CD14-positive monocyte (primary cell): Measurements from ENCODE around the gene FGF14. TPM values are rescaled to one million over a fixed set of nuclear protein-coding genes. Genes with fewer than 3 reads are reported as not detected.

Experiments used
- DNase-seq, 3 donors: peaks; one replicate each; pipeline ENCODE4 v3.0.0-alpha.2; 2011 to 2022
- H2AFZ ChIP-seq: 2 replicates; pipeline ENCODE4 v1.6.0; 2012; ENCODE audit warnings: mild to moderate bottlenecking, low read depth, low read length, inconsistent platforms; ENCODE audit not compliant: insufficient read depth, poor library complexity, severe bottlenecking
- H3K27ac ChIP-seq, 2 donors: 1 replicate in 1 of 2; 2 replicates in 1 of 2; pipeline ENCODE4 v1.5.1; 2012 to 2013; ENCODE audit warnings: low read length in 2 of 2, control low read depth in 1 of 2, inconsistent platforms in 1 of 2, low read depth in 1 of 2, mild to moderate bottlenecking in 1 of 2
- H3K27me3 ChIP-seq, 2 donors: one replicate each; pipeline versions ENCODE4 v1.6.0 to v1.6.1; 2011 to 2013; ENCODE audit warnings: low read length in 2 of 2; ENCODE audit not compliant: control insufficient read depth in 2 of 2, insufficient read depth in 2 of 2
- H3K36me3 ChIP-seq, 2 donors: replicated peaks in 1 of 2; 1 replicate in 1 of 2; 2 replicates in 1 of 2; pipeline versions ENCODE4 v1.5.1 to v1.6.1; 2012 to 2013; ENCODE audit warnings: low read length in 2 of 2, control low read depth in 1 of 2, inconsistent platforms in 1 of 2, mild to moderate bottlenecking in 1 of 2; ENCODE audit not compliant: insufficient read depth in 2 of 2, control insufficient read depth in 1 of 2
- H3K4me1 ChIP-seq, 2 donors: 1 replicate in 1 of 2; 2 replicates in 1 of 2; pipeline versions ENCODE4 v1.5.1 to v1.6.1; 2012 to 2013; ENCODE audit warnings: low read length in 2 of 2, control low read depth in 1 of 2, inconsistent platforms in 1 of 2, mild to moderate bottlenecking in 1 of 2, moderate library complexity in 1 of 2; ENCODE audit not compliant: insufficient read depth in 2 of 2, control insufficient read depth in 1 of 2
- H3K4me2 ChIP-seq: replicated peaks from 2 replicates; pipeline ENCODE3; 2012; ENCODE audit warnings: low read length, moderate library complexity, mild to moderate bottlenecking; ENCODE audit not compliant: poor library complexity, severe bottlenecking; ENCODE audit errors: extremely low read depth
- H3K4me3 ChIP-seq, 3 experiments: fragments of 200-600 bp in 1 of 3; sonication (generic) in 1 of 3; replicated peaks in 1 of 3; 1 replicate in 2 of 3; 2 replicates in 1 of 3; pipeline ENCODE4 v1.5.1; 2011 to 2013; ENCODE audit warnings: low read length in 3 of 3, mild to moderate bottlenecking in 3 of 3, control low read depth in 2 of 3, low read depth in 2 of 3, inconsistent platforms in 1 of 3, moderate library complexity in 1 of 3
- H3K79me2 ChIP-seq: 2 replicates; pipeline ENCODE4 v1.6.0; 2012; ENCODE audit warnings: mild to moderate bottlenecking, control low read depth, inconsistent platforms, low read length, moderate library complexity; ENCODE audit not compliant: insufficient read depth
- H3K9ac ChIP-seq: 2 replicates; pipeline ENCODE4 v1.6.0; 2017; ENCODE audit warnings: low read length, mild to moderate bottlenecking; ENCODE audit not compliant: insufficient read depth, poor library complexity, severe bottlenecking
- H3K9me3 ChIP-seq, 2 donors: replicated peaks in 1 of 2; 1 replicate in 1 of 2; 2 replicates in 1 of 2; pipeline versions ENCODE4 v1.5.1 to v1.6.1; 2012 to 2013; ENCODE audit warnings: low read length in 2 of 2, control low read depth in 1 of 2; ENCODE audit not compliant: control insufficient read depth in 1 of 2, insufficient read depth in 1 of 2
- H4K20me1 ChIP-seq: 2 replicates; pipeline ENCODE4 v1.6.0; 2012; ENCODE audit warnings: mild to moderate bottlenecking, low read length, control low read depth, moderate library complexity; ENCODE audit not compliant: insufficient read depth
- H3K27ac Mint-ChIP-seq, 7 donors: one replicate each; pipeline ENCODE4 v1.8.0; 2020; ENCODE audit warnings: mild to moderate bottlenecking in 7 of 7, mixed read lengths in 7 of 7, moderate library complexity in 6 of 7, inconsistent platforms in 2 of 7
- H3K27me3 Mint-ChIP-seq, 3 donors: one replicate each; pipeline ENCODE4 v1.8.0; 2021 to 2022; ENCODE audit warnings: low read depth in 3 of 3, mild to moderate bottlenecking in 3 of 3, mixed read lengths in 3 of 3, moderate library complexity in 3 of 3, inconsistent platforms in 1 of 3
- H3K36me3 Mint-ChIP-seq, 2 donors: one replicate each; pipeline ENCODE4 v1.8.0; 2020; ENCODE audit warnings: mixed read lengths in 2 of 2, inconsistent platforms in 1 of 2, mild to moderate bottlenecking in 1 of 2
- H3K4me1 Mint-ChIP-seq: one replicate; pipeline ENCODE4 v1.8.0; 2020; ENCODE audit warnings: mild to moderate bottlenecking, mixed read lengths
- H3K4me3 Mint-ChIP-seq, 2 donors: one replicate each; pipeline ENCODE4 v1.8.0; 2020; ENCODE audit warnings: mild to moderate bottlenecking in 2 of 2, mixed read lengths in 2 of 2, moderate library complexity in 1 of 2
- H3K9me3 Mint-ChIP-seq, 7 donors: one replicate each; pipeline ENCODE4 v1.8.0; 2020 to 2022; ENCODE audit warnings: mixed read lengths in 7 of 7, mild to moderate bottlenecking in 6 of 7, moderate library complexity in 6 of 7, inconsistent platforms in 2 of 7
- CTCF ChIP-seq: fragments of 200-600 bp; IDR thresholded peaks from one replicate; pipeline ENCODE4 v1.8.0; 2022; ENCODE audit warnings: antibody characterized with exemption, mild to moderate bottlenecking
- WGBS: methylation state at CpG from one replicate; pipeline ENCODE4 v1.1.5; 2013; ENCODE audit warnings: missing lambda C conversion rate; ENCODE audit not compliant: insufficient coverage; 5-methylcytosine and 5-hydroxymethylcytosine counted together
- intact Hi-C, 2 donors: fragments of 100-400 bp; cut with micrococcal nuclease; formaldehyde crosslinking; loops; one replicate each; pipeline versions ENCODE4 v1.15.0 to v1.15.1; 2023
- polyA plus RNA-seq, 3 donors: library from polyadenylated mRNA; depleted of rRNA in 1 of 3; unstranded in 2 of 3; stranded (reverse) in 1 of 3; fragments of 300-500 nt in 2 of 3; fragments of >200 nt in 1 of 3; fragmentation: Illumina TruSeq in 2 of 3; gene quantifications; 1 replicate in 2 of 3; 2 replicates in 1 of 3; pipeline ENCODE4 v1.2.3, GENCODE V29; 2012 to 2021

FGF14 gene
- polyA plus RNA-seq, 3 donors = not detected

GRCh38 chr13:102176846-102177245 is 225.0 kb downstream of the FGF14 start:
- H4K20me1 ChIP-seq = no peaks in the 10 kb centered on the region
- peaks cover 0 to 2% (median 0%) of the 10 kb centered on the region in 7 donors for H3K9me3 Mint-ChIP-seq
- no peaks in the 10 kb centered on the region for H3K79me2 ChIP-seq
- H3K4me3 Mint-ChIP-seq = no peak overlapping the region
- no peak overlapping the region for H3K27ac Mint-ChIP-seq
- TF ChIP-seq CTCF = no peak
- no peak overlapping the region for H2AFZ ChIP-seq
- no peaks in the 10 kb centered on the region for H3K9me3 ChIP-seq
- DNase-seq = no peak
- no CpG with 5 or more reads among the region's 4 CpGs for WGBS
- H3K27me3 Mint-ChIP-seq = no peaks in the 10 kb centered on the region
- H3K27me3 ChIP-seq = no peaks in the 10 kb centered on the region
- H3K4me1 ChIP-seq = no peaks in the 10 kb centered on the region
- no peak overlapping the region for H3K4me3 ChIP-seq
- H3K36me3 Mint-ChIP-seq = no peaks in the 10 kb centered on the region
- H3K9ac ChIP-seq = no peak overlapping the region
- no peak overlapping the region for H3K4me2 ChIP-seq
- H3K4me1 Mint-ChIP-seq = no peaks in the 10 kb centered on the region
- no peak overlapping the region for H3K27ac ChIP-seq
- intact Hi-C loops = no loop called here
- H3K36me3 ChIP-seq = no peaks in the 10 kb centered on the region

- WGBS = no CpG with 5 or more reads among the region's 1 CpG
- no peak for TF ChIP-seq CTCF
- Mint-ChIP-seq H3K36me3 (no peaks in the 10 kb centered on the region), H3K27me3 (no peaks in the 10 kb centered on the region), H3K27ac (no peak overlapping the region), H3K4me3 (no peak overlapping the region), H3K4me1 (no peaks in the 10 kb centered on the region), H3K9me3 (peaks cover 0 to 2% (median 0%) of the 10 kb centered on the region in 7 donors)
- Histone ChIP-seq H3K27ac (no peak overlapping the region), H3K4me1 (no peaks in the 10 kb centered on the region), H3K4me2 (no peak overlapping the region), H3K27me3 (no peaks in the 10 kb centered on the region), H3K9me3 (no peaks in the 10 kb centered on the region), H3K4me3 (no peak overlapping the region), H3K79me2 (no peaks in the 10 kb centered on the region), H3K9ac (no peak overlapping the region), H3K36me3 (no peaks in the 10 kb centered on the region), H2AFZ (no peak overlapping the region), H4K20me1 (no peaks in the 10 kb centered on the region)
- no peak for DNase-seq
- intact Hi-C loops = no loop called here
These were observed 229.4 kb downstream of the FGF14 start for GRCh38 chr13:102172406-102172805.
